EL (cell line): ENCODE data around the gene RXRA.

ENCODE experiments used
- DNase-seq: peaks from one replicate; pipeline ENCODE4 v3.0.0-alpha.2; 2016

The RXRA gene

GRCh38 chr9:134325096-134325812, 1.0 kb upstream of the RXRA start:
- peak; percentile 55 for DNase-seq

- peak; percentile 52 for DNase-seq
Measured at GRCh38 chr9:134326724-134327601, 708 bp downstream of the RXRA start.

- peak; percentile 16 for DNase-seq
Measured at GRCh38 chr9:134327671-134328231, 1.5 kb downstream of the RXRA start.

GRCh38 chr9:134328341-134328840, 2.1 kb downstream of the RXRA start:
- DNase-seq: peak; percentile 33

GRCh38 chr9:134328841-134329575, 2.8 kb downstream of the RXRA start:
- peak; percentile 24 for DNase-seq

- no peak for DNase-seq
Measured at GRCh38 chr9:134329576-134329855, 3.3 kb downstream of the RXRA start.

GRCh38 chr9:134329886-134330285, 3.6 kb downstream of the RXRA start:
- DNase-seq: peak; percentile 17

GRCh38 chr9:134330590-134330989, 4.3 kb downstream of the RXRA start:
- DNase-seq: no peak

- DNase-seq: no peak
Measured at GRCh38 chr9:134331186-134332025, 5.2 kb downstream of the RXRA start.

- no peak for DNase-seq
Measured at GRCh38 chr9:134332266-134332665, 6.0 kb downstream of the RXRA start.

- no peak for DNase-seq
Measured at GRCh38 chr9:134332841-134333233, 6.6 kb downstream of the RXRA start.

GRCh38 chr9:134333234-134333873, 7.1 kb downstream of the RXRA start:
- no peak for DNase-seq

- DNase-seq: no peak
Measured at GRCh38 chr9:134333874-134334581, 7.8 kb downstream of the RXRA start.

- DNase-seq: peak; percentile 61
Measured at GRCh38 chr9:134335061-134335460, 8.8 kb downstream of the RXRA start.

- DNase-seq: no peak
Measured at GRCh38 chr9:134335486-134336220, 9.4 kb downstream of the RXRA start.

- no peak for DNase-seq
Measured at GRCh38 chr9:134336228-134336627, 10.0 kb downstream of the RXRA start.

GRCh38 chr9:134336924-134337323, 10.7 kb downstream of the RXRA start:
- no peak for DNase-seq

- DNase-seq: no peak
Measured at GRCh38 chr9:134337469-134337868, 11.2 kb downstream of the RXRA start.

- no peak for DNase-seq
Measured at GRCh38 chr9:134338394-134339182, 12.3 kb downstream of the RXRA start.
